GM21528 (cell line): Measurements from ENCODE around the gene SLC43A3.

Experiments used
- ATAC-seq: cut with Tn5 transposase; IDR thresholded peaks from one replicate; pipeline ENCODE4 v1.9.1; 2021; ENCODE audit warnings: mild to moderate bottlenecking, moderate library complexity; ENCODE audit not compliant: unreplicated experiment, low FRiP score

The SLC43A3 gene

DNA sequence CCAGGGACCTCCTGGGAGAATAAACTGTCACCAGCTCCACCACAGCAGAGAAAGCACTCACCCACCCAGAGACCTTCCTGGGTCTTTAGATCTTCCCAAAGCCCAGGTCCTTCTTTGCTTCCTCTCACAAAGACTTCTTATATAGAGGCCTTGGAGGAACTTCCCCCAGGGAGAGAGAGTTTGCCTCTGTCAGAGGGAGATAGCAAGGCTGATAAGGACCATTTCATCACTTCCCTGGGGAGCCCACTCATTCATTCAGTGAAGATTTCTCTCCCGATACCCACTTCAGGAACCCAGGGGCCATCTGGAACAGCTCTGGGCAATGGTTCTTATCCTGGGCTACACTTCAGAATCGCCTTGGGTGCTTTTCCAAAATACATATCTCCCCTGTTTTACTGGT lies 36.4 kb downstream of the SLC43A3 start, which contains the start of gene PRG2:
TSS of gene PRG2 (minus strand) at position 116 of the 400 bp plus-strand sequence. CDS start 706 bp downstream, outside the sequence.
- ATAC-seq = no peak

DNA sequence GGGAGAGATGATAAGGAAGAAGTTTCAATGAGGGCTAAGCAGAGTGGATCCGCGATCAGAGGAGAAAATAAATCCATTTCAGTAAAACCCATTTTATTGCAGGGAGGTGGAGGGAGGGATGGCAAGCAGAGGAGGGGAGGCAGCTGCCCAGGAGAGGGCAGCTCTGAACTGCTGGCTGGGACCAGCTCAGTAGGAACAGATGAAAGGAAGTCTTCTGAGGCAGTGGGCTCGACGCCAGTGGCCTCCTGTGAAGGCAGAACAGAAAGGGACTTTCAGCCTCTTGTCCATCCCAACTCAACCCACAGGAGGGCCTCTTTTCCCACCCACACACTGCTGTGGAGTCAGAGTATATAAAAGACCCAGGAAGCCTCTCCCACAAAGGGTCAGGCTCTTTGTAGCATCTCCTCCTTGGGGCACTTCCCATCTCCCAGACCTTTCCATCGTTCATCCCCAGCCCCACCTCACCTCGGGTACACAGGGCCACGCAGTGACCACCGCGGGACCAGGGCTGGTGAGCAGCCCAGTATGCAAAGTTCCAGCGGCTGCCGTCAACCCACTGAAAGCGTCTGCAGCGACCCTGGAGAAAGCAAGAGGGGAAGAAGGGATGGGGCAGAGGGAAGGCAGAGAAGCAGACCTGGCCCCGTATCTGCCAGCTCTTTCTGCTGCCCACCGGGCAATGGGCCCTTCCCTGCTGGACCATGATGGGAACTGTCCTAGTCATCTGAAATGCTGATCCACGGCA lies 39.5 kb downstream of the SLC43A3 start:
- no peak for ATAC-seq

DNA sequence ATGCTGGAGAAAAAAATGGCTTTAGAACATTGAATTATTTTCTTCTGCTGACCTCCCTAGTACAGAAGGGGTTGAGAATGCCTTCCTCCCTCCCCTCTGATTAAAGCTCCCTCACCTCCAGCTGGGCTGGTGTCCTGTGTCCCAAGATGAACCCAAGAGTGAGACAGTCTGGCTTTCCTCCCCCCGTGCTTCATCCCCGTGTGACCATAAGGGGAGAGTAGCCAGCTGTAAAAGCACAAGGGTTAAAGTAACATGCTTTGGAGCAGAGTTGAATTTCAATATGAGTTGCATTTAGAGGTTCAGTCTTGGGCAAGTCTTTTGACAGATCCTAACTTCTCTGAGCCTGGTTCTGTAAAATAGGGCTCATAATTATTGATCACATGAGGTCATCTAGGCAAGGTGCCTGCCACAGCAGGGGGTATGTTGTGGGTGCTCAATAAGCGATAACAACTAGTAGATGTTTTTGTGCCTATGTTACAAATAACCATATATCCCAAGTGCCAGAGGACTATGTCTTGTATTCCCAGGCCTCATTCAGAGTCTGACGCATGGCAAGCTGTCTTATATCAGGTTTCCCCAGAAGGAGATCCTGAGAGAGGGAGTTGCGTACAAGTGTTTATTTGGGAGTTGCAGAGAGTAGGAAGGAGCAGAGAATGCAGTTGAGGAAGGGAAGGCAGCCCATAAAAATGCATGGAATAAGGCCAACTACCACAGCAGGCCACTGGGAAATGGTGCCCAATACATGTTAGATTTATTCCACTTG lies 40.6 kb downstream of the SLC43A3 start:
- ATAC-seq = no peak

DNA sequence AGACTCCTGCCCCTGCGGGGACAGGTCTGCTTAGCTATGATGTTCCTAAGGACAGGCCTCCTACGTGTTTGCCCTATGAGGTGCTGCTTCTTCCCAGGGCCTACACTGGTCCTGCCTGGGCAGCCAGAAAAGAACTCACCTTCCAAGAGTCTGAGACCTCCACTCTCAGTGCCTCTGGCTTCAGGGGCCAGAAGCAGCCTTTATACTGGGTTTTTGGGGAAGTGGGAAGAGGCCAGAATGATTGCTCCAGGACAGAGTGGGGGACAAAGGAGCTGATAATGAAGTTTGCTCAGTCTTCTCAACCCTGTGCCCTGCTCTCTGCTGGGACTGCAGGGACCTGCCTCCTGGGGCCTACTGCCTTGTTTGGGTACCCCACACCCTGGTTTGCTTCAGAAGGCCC lies 45.9 kb downstream of the SLC43A3 start, which contains the start of gene PRG3:
TSS of gene PRG3 (minus strand) at position 176 of the 400 bp plus-strand sequence. CDS start 442 bp downstream, outside the sequence.
- ATAC-seq = no peak

DNA sequence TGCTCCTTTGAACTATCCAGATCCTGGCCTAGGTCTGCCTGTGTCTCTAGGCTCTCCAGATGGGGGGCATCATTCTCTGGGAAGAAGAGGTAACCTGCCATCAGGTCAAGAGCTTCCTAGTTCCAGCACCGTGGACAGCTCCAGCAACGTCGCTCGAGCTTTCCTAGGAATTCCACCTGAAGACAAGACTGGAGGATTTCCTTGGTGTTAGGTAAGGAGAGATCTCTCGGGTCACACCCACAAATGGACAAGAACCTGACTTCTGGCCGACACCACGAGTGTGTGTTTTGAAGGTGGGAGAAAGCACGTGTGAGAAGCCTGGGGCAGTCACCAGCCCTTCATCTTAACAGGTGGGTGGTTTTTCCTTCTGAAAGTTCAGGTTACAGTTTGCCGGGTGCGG lies 47.2 kb downstream of the SLC43A3 start:
- ATAC-seq = no peak

DNA sequence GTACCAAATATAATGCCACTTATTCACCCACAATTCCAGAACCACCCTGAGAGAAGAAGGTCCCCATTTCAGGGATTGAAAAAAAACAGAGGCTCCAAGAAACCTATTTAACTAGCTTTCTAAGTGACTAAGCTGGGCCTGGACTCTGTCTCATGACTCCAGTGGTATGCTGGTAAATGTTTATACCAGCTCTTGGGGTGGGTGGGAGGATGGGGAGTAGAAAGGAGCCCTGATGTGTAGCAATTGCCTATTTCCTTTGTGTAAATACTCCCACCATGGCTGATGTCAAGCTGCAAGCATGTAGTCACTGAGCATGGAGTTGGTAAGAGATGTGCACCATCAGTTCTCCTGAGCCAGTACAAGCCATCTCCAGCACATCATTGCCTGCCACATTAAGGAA lies 48.7 kb downstream of the SLC43A3 start:
- no peak for ATAC-seq

DNA sequence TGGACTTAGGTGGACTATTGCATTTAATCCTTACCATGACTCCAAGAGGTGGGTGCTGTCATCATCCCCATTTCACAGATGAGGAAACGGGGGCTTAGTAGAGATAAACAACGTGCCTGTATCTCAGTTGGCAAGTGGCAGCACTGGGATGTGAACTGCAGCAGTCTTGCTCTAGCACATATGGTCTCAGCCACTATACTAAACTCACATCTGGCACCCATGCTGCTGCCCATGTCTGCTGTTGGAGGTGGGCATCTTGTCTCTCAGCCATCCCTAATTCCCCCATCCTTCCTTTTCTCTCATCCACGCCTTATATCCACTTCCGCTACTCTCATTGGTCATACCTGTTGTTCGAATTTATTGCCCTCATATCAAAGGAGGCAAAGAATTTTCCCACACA lies 49.8 kb downstream of the SLC43A3 start:
- no peak for ATAC-seq

DNA sequence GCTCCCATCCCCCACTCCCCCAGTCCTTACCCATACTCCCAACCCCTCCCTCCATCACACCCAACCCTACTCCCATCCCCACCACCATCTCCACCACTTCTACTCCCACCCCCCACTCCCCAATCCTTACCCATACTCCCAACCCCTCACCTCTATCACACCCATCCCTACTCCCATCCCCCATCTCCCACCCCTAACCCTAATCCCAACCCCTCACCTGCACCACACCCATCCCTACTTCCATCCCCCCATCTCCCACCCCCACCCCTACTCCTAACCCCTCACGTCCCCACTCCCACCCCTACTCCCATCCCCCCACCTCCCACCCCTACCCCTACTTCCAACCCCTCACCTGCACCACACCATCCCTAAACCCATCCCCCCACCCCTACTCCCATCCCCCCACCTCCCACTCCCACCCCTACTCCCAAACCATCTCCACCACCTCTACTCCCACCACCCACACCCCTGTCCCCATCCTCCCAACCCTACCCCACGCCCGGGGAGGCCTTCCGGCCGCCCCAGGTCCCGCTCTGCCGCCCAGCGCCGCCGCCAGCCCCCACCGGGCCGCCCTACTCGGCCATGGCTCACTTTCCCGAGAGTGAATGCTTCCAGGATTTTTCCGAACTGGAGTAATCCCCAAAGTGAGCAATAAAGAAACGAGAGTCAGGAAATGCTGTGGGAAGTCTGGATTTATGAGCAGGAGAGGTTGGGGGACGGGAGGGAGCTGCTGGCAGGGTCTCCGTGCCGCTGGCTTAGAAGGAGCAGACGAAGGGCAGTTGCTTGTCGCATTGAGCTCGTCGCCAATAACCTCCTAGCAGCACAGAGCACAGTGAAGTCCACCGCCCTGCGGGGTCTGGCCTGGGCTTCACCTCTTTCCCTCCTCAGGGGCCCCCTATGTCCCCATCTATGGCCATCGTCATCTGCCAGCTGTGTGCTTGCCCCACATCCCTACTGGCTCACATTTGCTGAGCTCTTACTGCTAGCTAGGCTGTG lies 50.5 kb downstream of the SLC43A3 start:
- ATAC-seq = no peak

DNA sequence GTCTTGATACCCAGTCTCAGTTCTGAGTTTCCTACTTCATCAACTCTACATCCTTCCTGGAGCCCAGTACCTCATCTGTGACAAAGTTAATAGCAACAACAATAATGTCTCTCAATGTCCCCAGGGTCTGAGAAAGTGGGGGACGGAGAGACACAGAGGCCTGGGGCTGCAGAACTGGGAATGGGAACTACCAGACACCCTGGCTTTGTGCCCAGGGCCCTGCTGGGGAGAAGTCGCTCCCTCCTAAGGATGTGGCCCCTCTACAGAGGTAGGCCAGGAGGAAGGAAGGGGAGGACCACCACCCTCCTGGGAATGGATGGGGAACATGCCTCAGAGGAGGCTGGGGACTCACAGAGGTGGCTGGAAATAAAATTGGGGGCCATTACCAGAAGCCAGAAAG lies 51.4 kb downstream of the SLC43A3 start:
- no peak for ATAC-seq

DNA sequence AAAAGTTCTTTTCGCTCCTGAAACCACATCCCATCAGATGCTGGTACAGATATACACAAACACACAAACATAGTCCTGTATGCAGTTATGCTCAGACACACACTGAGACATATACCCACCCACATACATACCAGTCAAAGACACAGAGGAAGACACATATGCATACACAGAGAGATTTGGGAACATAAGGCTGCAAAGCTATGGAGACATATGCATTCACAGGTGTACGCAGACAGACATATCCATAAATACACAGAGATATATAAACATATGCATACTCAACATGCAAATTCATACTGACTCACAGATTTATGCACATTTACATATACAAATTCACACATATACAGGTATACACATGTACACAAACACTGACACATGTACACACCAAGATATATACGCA lies 52.0 kb downstream of the SLC43A3 start:
- no peak for ATAC-seq

DNA sequence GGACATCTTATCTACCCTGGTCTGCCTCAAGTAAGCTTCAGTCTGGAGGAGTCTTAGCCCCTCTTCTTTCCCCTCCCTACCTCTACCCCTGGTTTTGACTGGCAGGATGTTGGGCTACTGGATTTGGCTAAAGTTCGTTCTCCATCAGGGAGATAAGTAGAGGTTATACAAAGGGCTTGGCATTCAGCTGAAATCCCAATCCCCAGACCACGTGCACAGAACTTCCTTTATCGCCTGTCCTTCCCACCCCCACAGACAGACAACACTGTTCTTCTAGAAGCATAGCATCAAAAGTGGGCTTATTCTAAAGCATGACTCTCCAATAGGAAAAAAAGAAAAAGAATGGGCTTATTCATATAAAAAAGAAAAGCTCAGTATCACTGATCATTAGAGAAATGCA lies 53.8 kb downstream of the SLC43A3 start:
- ATAC-seq = no peak

DNA sequence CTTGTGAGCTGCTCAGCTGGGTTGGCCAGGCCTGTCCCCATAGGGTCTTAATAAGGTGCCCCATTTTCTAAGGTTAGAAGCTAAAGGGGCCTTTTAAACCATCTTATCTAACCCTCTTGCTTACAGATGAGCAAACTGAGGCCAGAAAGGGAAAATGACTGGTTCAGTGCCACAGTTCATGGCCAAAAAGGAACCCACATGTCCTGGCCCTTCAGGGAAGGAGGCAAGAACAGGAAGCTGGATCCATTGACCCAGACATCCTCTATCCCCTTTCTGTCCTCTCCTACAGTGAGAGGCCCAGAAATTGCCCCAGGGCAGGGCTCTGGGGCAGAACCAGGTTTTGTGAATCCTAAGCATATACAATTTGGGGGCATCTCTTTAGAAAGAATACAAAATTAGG lies 56.0 kb downstream of the SLC43A3 start:
- no peak for ATAC-seq

DNA sequence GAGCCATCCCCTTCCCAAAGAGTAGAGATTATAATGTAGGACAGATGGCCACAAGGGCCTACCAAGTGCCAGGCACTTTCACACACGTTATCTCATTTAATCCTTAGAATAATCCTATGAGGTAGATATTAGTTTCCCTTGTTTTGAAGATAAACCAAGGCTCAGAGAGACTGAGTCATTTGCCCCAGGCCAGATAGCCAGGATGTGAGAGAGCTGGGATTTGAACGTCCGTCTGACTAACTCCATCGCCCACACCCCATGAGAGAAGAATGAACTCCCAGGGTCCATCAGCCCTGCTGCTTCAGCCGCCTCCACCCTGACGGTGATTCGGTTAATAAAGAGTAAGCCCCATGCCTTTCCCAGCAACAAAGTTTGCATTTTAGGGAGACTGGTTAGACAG lies 56.7 kb downstream of the SLC43A3 start:
- no peak for ATAC-seq

DNA sequence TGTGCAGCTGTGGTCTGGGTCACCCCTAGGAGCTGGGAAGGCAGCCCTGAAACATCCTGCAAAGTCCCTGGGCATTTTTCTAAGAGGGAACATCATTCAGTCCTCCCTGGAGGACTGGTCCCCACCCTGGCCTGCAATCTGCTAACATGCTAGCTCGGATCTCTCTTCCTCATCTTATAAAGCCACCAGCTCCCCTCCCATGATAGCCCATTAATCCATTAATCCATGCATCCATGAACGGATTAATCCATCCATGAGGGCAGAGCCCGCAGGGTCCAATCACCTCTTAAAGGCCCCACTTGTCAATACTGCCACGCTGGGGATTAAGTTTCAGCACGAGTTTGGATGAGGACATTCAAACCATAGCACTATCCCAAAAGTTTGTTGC lies 58.1 kb downstream of the SLC43A3 start:
- no peak for ATAC-seq

DNA sequence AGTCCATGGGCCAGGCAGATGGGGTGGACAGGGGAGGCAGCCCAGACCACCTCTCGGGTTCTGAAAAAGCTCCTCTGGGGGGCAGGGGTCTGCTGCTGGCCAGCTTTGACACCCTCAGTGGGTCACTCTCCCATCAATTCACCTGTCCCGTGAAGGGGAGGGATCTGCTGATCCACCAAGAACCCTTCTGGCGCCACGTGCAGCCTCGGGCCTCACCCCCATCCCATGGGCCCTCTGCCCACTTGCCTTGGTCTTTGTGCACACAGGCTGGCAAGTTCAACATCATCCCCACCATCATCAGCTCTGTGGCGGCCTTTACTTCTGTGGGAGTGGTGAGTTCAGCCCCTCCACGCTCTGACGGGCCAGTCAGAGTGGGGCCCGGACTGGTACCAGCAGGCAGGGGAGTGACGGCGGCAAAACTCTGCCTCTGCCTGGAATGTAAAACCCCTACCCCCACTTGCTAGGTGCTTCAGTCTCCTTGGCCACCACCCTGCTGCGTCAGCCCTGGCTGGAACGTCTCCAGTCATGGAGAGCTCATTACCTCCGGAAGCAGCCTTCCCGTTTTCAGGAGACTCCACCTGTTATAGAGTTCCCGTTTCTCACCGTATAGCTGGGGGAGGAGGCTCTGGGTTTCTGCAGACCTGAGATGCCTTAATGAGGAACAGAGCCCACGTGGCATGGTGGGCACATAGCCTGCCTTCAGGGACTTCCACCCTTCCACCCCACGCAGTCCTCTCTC lies 58.6 kb downstream of the SLC43A3 start:
- ATAC-seq = no peak

DNA sequence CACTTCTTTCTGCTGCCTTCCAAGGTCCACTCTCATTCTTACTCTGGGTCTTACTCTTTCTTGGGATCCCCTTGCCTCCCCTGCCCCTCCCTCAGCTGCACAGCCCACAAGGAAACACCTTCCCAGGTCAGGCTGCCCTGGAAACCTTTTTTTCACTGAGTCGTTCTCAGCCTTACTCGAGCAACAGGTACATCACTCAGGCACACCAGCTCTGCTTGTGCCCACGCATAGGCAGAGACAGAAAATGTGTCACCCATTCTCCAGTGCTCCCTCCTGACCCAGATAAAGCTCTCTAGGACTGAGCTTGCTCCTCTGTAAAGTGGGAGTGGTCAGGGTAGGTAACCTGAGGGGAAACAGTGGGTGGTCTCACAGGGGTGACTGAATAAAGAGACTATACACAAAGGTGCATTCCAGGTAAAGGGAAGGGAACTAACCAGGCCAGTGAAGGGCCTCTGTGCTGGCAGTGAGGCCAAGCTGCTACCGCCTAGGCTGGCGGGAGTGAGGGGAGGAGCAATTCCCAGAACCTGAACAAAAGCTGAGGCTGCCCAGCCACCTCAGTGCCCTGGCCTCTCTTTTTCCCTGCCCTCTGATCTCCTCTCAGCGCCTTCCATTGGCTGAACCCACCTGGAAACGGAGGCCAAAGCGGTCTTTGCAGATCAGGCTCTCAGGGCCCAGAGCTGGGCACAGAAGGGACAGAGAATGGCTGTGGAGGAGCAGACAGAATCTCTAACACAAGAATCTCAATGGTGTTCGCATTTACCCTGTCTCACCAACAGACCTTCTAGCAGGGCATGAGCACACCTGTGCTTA lies 61.9 kb downstream of the SLC43A3 start:
- ATAC-seq = no peak

DNA sequence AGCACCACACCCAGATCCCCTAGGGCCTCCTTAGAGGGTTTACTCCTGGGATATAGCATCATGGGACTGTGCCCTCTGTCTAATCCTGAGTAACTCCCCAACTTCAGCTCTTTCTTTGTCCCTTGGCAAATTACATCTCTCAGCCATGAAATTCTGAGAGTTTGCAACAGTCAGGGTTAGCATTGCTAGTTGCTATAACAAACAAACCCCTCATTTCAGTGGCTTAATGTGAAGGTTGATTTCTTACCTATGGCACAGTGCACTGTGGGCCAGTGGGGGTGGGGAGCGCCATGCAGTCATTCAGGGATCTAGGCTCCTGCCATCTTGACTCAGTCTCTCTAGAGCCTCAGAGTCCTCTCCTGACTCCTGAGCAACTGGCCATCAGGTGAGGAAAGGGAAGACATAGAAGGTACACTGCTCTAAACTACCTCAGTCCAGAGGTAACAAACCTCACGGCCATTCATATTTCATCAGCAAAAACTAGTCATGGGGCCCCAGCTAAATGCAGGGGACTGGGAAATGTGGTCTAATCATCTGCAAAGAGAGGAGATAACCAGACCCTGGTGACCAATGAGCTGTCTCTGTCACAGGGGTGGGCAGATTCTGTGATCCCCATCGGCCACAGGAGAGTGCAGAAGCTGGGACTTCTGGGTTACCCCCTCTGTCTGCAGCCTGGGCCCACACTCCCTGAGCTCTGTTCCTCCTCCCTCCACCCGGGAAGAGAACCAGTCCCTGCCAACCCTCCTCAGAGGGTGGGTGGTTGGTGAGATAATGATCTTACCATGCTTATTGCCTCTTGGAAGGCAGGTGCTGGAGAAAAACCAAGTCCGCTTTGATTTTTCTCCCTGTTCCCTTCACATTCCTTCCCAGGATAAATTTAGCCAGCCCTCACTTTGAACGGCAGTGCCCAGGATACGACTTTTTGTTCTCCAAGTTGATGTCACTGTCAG lies 63.5 kb downstream of the SLC43A3 start:
- ATAC-seq = no peak

DNA sequence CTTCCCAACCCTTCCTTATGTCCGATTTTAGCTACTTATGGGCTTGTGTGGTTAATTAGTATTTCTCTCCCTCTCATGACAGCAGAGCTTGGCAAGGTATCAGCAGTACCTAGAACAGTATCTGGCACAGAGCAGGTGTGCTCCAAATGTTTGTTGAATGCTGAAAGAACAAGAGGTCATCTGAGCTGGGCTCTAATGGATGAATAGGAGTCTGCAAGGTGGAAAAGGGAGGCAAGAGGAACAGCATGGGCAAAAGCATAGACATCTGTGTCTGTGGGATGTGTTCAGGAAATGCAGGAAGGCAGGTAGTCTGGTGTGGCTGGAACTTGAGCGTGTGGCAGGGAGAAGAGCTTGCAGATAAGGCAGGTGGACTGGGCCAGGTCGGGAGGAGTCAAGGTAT lies 65.0 kb downstream of the SLC43A3 start:
- no peak for ATAC-seq
